Right ventricle myocardium superior (tissue), 1 donor: ENCODE data around the gene COPS8. TPM values are rescaled to one million over a fixed set of nuclear protein-coding genes. Genes with fewer than 3 reads are reported as not detected.

ENCODE experiments used
- ATAC-seq: fragments of 200-7000 bp; cut with Tn5 transposase; one replicate; pipeline ENCODE4 v1.9.1; 2020; ENCODE audit warnings: mild to moderate bottlenecking; ENCODE audit not compliant: poor library complexity
- DNase-seq: peaks from one replicate; pipeline ENCODE4 v3.0.0-alpha.2; 2020
- intact Hi-C: fragments of 100-400 bp; cut with DNase I; formaldehyde crosslinking; loops from one replicate; pipeline ENCODE4 v1.11.2; 2022
- total RNA-seq: library from RNA; stranded (reverse); fragmentation: NEBNext Ultra II Directional; extraction: Animal tissue kit (Norgen Biotek cat#: 25700); gene quantifications from one replicate; pipeline ENCODE4 v1.2.1, GENCODE V29; 2021
- donor health status: DM: no; HTN: yes; CAD: no; lungs with severe emphysema.

Gene COPS8
- total RNA-seq, 1 donor from 2014 or later: 85.8 TPM

GRCh38 chr2:237124820-237125219 lies 39.1 kb downstream of the COPS8 start:
- intact Hi-C loops: loop anchor here (10.0 kb wide), 2 partner anchors 290 to 450 kb away; partner anchors contain the start of gene COL6A3
- ATAC-seq (no peak), DNase-seq (no peak)

- ATAC-seq (no peak), DNase-seq (no peak)
- intact Hi-C loops: loop anchor here (10.0 kb wide), 2 partner anchors 289 to 449 kb away; partner anchors contain the start of gene COL6A3
These were observed 40.3 kb downstream of the COPS8 start for GRCh38 chr2:237125967-237126366.

- ATAC-seq (no peak), DNase-seq (no peak)
- intact Hi-C loops: loop anchor here (10.0 kb wide), 2 partner anchors 288 to 448 kb away; partner anchors contain the start of gene COL6A3
These were observed 41.0 kb downstream of the COPS8 start for GRCh38 chr2:237126519-237127174.

GRCh38 chr2:237128026-237128703 lies 42.5 kb downstream of the COPS8 start:
- DNase-seq (peak; percentile 93), ATAC-seq (peak; percentile 94)
- intact Hi-C loops: loop anchor here (10.0 kb wide), 2 partner anchors 287 to 447 kb away; partner anchors contain the start of gene COL6A3

GRCh38 chr2:237128845-237129592 lies 43.3 kb downstream of the COPS8 start:
- ATAC-seq: no peak
- no peak for DNase-seq
- intact Hi-C loops: loop anchor here (10.0 kb wide), 2 partner anchors 286 to 446 kb away; partner anchors contain the start of gene COL6A3

- intact Hi-C loops: loop anchor here (10.0 kb wide), 2 partner anchors 285 to 445 kb away; partner anchors contain the start of gene COL6A3
- ATAC-seq (no peak), DNase-seq (no peak)
These were observed 44.1 kb downstream of the COPS8 start for GRCh38 chr2:237129625-237130263.

GRCh38 chr2:237130562-237131421 lies 45.1 kb downstream of the COPS8 start:
- intact Hi-C loops: no loop called here
- ATAC-seq: no peak
- DNase-seq: no peak

GRCh38 chr2:237131749-237132533 lies 46.3 kb downstream of the COPS8 start:
- DNase-seq (no peak), ATAC-seq (no peak)
- intact Hi-C loops: no loop called here

- intact Hi-C loops: no loop called here
- no peak for DNase-seq
These were observed 47.1 kb downstream of the COPS8 start for GRCh38 chr2:237132799-237133198.

GRCh38 chr2:237134321-237135230 lies 48.9 kb downstream of the COPS8 start:
- no peak for ATAC-seq
- no peak for DNase-seq
- intact Hi-C loops: no loop called here

More at GRCh38 chr2:237132799-237133198, 47.1 kb downstream of the COPS8 start:
- no peak for ATAC-seq

- DNase-seq: no peak
- intact Hi-C loops: no loop called here
- ATAC-seq: no peak
These were observed 51.1 kb downstream of the COPS8 start for GRCh38 chr2:237136824-237137223.

- intact Hi-C loops: no loop called here
- no peak for DNase-seq
- no peak for ATAC-seq
These were observed 52.1 kb downstream of the COPS8 start for GRCh38 chr2:237137626-237138323.

GRCh38 chr2:237139123-237139675 lies 53.5 kb downstream of the COPS8 start:
- intact Hi-C loops: no loop called here
- ATAC-seq: no peak
- no peak for DNase-seq

- DNase-seq (no peak), ATAC-seq (no peak)
- intact Hi-C loops: no loop called here
These were observed 55.1 kb downstream of the COPS8 start for GRCh38 chr2:237140689-237141285.

- intact Hi-C loops: no loop called here
- ATAC-seq (no peak), DNase-seq (no peak)
These were observed 55.9 kb downstream of the COPS8 start for GRCh38 chr2:237141571-237142051.
